GM12801 (cell line): ENCODE measurements around the gene SKOR1.

Experiments used
- CTCF ChIP-seq: IDR thresholded peaks from one replicate; pipeline ENCODE4 v1.5.1; 2011; ENCODE audit warnings: control low read depth; ENCODE audit not compliant: insufficient read length; ENCODE audit errors: extremely low read depth

Gene SKOR1

GRCh38 chr15:67820122-67820991 is 5.0 kb upstream of the SKOR1 start:
- TF ChIP-seq CTCF, result no peak

- no peak for TF ChIP-seq CTCF
These were observed 4.1 kb upstream of the SKOR1 start for GRCh38 chr15:67820992-67821783.

GRCh38 chr15:67821784-67822440 is 3.4 kb upstream of the SKOR1 start:
- TF ChIP-seq CTCF, result no peak

- TF ChIP-seq CTCF, result no peak
These were observed 2.6 kb upstream of the SKOR1 start for GRCh38 chr15:67822537-67823313.

GRCh38 chr15:67823314-67824196 is 1.8 kb upstream of the SKOR1 start:
- no peak for TF ChIP-seq CTCF

- no peak for TF ChIP-seq CTCF
These were observed 926 bp upstream of the SKOR1 start for GRCh38 chr15:67824197-67824968.
